GM12878 (cell line): Measurements from ENCODE around the gene NSD2. TPM values are rescaled to one million over a fixed set of nuclear protein-coding genes. Genes with fewer than 3 reads are reported as not detected.

Source experiments
- ATAC-seq: fragments of 200-7000 bp; cut with Tn5 transposase; 3 replicates; pipeline ENCODE4 v1.9.1; 2020; ENCODE audit warnings: mild to moderate bottlenecking, moderate library complexity
- BruUV-seq: library from RNA; stranded (reverse); fragments of 400-500 nt; replicated peaks from 2 replicates; lab custom pipeline; 2021; lab: Mats Ljungman, UMichigan
- CTCF ChIA-PET: fragments of 300-600 bp; sonication (Branson Sonifier 250); formaldehyde crosslinking; extraction: SDS; loops from one replicate; lab custom pipeline; 2021; ENCODE audit warnings: inconsistent platforms; lab: Yijun Ruan, JAX
- POLR2A ChIA-PET: fragments of 350-600 bp; formaldehyde crosslinking; extraction: SDS; loops from one replicate; lab custom pipeline; 2021; ENCODE audit warnings: inconsistent platforms; lab: Charles Lee
- RAD21 ChIA-PET: fragments of 300-600 bp; sonication (Branson Sonifier 250); formaldehyde crosslinking; loops from one replicate; lab custom pipeline; 2023; ENCODE audit warnings: antibody characterized with exemption; ENCODE audit not compliant: unreplicated experiment; lab: Charles Lee
- SMC1A ChIA-PET: fragments of 300-600 bp; sonication (Branson Sonifier 250); formaldehyde crosslinking; loops from one replicate; lab custom pipeline; 2023; ENCODE audit not compliant: unreplicated experiment, uncharacterized antibody; lab: Charles Lee
- DNase-seq: peaks from one replicate; pipeline ENCODE4 v3.0.0-alpha.2; 2011; ENCODE audit warnings: low read depth, low spot score
- FAIRE-seq: peaks from 3 replicates; lab custom pipeline; 2011; peaks lifted over from hg19 to GRCh38; lab: Jason Lieb, UNC
- H2AFZ ChIP-seq: 2 replicates; pipeline ENCODE4 v1.6.0; 2011; ENCODE audit warnings: low read depth, low read length, control low read depth; ENCODE audit not compliant: control insufficient read depth
- H3K27ac ChIP-seq: 2 replicates; pipeline ENCODE4 v1.5.1; 2011; ENCODE audit warnings: control low read depth; ENCODE audit not compliant: control insufficient read depth, insufficient read depth
- H3K27me3 ChIP-seq, 2 experiments: replicated peaks in 1 of 2; 2 replicates each; pipeline versions ENCODE4 v1.6.0 to v1.6.1; 2011; ENCODE audit warnings: low read length in 1 of 2; ENCODE audit not compliant: control insufficient read depth in 2 of 2, insufficient read depth in 2 of 2
- H3K36me3 ChIP-seq, 2 experiments: 2 replicates each; pipeline ENCODE4 v1.5.1; 2011; ENCODE audit warnings: low read length in 1 of 2; ENCODE audit not compliant: control insufficient read depth in 2 of 2, insufficient read depth in 2 of 2
- H3K4me1 ChIP-seq: 2 replicates; pipeline ENCODE4 v1.6.1; 2011; ENCODE audit warnings: mild to moderate bottlenecking, low read length, moderate library complexity, mixed read lengths; ENCODE audit not compliant: control insufficient read depth, insufficient read depth
- H3K4me2 ChIP-seq: 2 replicates; pipeline ENCODE4 v1.6.0; 2011; ENCODE audit warnings: control low read depth; ENCODE audit not compliant: control insufficient read depth, insufficient read depth
- H3K4me3 ChIP-seq: fragments of 200-600 bp; sonication (generic); 2 replicates; pipeline ENCODE4 v1.5.1; 2016
- H3K79me2 ChIP-seq: 2 replicates; pipeline ENCODE4 v1.6.0; 2011; ENCODE audit warnings: low read length; ENCODE audit not compliant: control insufficient read depth, insufficient read depth
- H3K9ac ChIP-seq: 2 replicates; pipeline ENCODE4 v1.8.0; 2011; ENCODE audit warnings: low read length, control low read depth, mixed read lengths; ENCODE audit not compliant: control insufficient read depth, insufficient read depth
- H3K9me3 ChIP-seq: replicated peaks from 3 replicates; pipeline ENCODE4 v1.5.1; 2011; ENCODE audit warnings: mild to moderate bottlenecking, low read length; ENCODE audit not compliant: control insufficient read depth, insufficient read depth
- H4K20me1 ChIP-seq: 2 replicates; pipeline ENCODE4 v1.6.0; 2011; ENCODE audit not compliant: control insufficient read depth, insufficient read depth
- BMI1 ChIP-seq: fragments of 450-650 bp; IDR thresholded peaks from 2 replicates; pipeline ENCODE4 v1.6.1; 2016; ENCODE audit warnings: mild to moderate bottlenecking, moderate library complexity, borderline replicate concordance
- NR2C1 ChIP-seq: fragments of 450-650 bp; IDR thresholded peaks from 2 replicates; pipeline ENCODE4 v1.6.1; 2017; ENCODE audit warnings: antibody characterized with exemption, mild to moderate bottlenecking, moderate library complexity
- SMARCA5 ChIP-seq: fragments of 450-650 bp; IDR thresholded peaks from 2 replicates; pipeline ENCODE4 v1.6.1; 2017; ENCODE audit warnings: mild to moderate bottlenecking
- STAT3 ChIP-seq: IDR thresholded peaks from 2 replicates; pipeline ENCODE4 v1.6.1; 2011; ENCODE audit warnings: low read depth, low read length, improper control_type of control experiment
- ZNF274 ChIP-seq: IDR thresholded peaks from one replicate; pipeline ENCODE4 v1.8.0; 2011; ENCODE audit not compliant: insufficient read length, insufficient read depth
- ZZZ3 ChIP-seq: IDR thresholded peaks from 2 replicates; pipeline ENCODE4 v1.6.1; 2011; ENCODE audit warnings: low read depth; ENCODE audit not compliant: control insufficient read depth, insufficient read length
- WGBS: methylation state at CpG from one replicate; pipeline ENCODE4 v1.1.6; 2016; ENCODE audit warnings: low lambda C conversion rate; ENCODE audit not compliant: insufficient replicate concordance, insufficient coverage; ENCODE audit errors: missing lambda C conversion rate; 5-methylcytosine and 5-hydroxymethylcytosine counted together
- in situ Hi-C: fragments of 300-500 bp; cut with MboI; formaldehyde crosslinking; loops from 9 replicates; pipeline ENCODE4 v1.14.3; 2018; ENCODE audit warnings: mixed read lengths
- intact Hi-C: fragments of 100-400 bp; cut with micrococcal nuclease; formaldehyde crosslinking; loops from one replicate; pipeline ENCODE4 v1.14.2; 2022; ENCODE audit not compliant: unreplicated experiment
- polyA plus RNA-seq, 11 experiments: library from polyadenylated mRNA; depleted of rRNA in 4 of 11; unstranded in 6 of 11; stranded (reverse) in 5 of 11; fragments of >200 nt; fragmentation: Nextera tagmentation in 4 of 11; fragmentation: Illumina TruSeq in 1 of 11; extraction: Ambion mirVana in 4 of 11; extraction: Trizol in 1 of 11; gene quantifications; 1 replicate in 1 of 11; 2 replicates in 10 of 11; pipeline versions ENCODE4 v1.2.1 to v1.2.3, GENCODE V29; 2011 to 2016; ENCODE audit warnings: inconsistent platforms in 2 of 11, missing spikeins in 2 of 11, low read depth in 1 of 11
- total RNA-seq, 4 experiments: library from RNA; depleted of rRNA in 3 of 4; stranded (reverse); fragments of >200 nt in 3 of 4; fragmentation: Illumina TruSeq in 1 of 4; extraction: Trizol in 1 of 4; gene quantifications; 2 replicates each; pipeline versions ENCODE4 v1.2.1 to v1.2.3, GENCODE V29; 2013 to 2021
- TF ChIP-seq, protein P1 (sequence below): fragments of 450-650 bp; IDR thresholded peaks from 2 replicates; pipeline ENCODE4 v1.6.1; 2016; ENCODE audit warnings: mild to moderate bottlenecking
- TF ChIP-seq, protein P2 (sequence below): IDR thresholded peaks from 2 replicates; pipeline ENCODE4 v1.6.1; 2011; ENCODE audit warnings: borderline replicate concordance, low read depth, mild to moderate bottlenecking, moderate library complexity, low read length; ENCODE audit not compliant: insufficient read depth, poor library complexity, severe bottlenecking

The NSD2 gene
- total and polyA plus RNA-seq, 10 of the 15 experiments (the other 5 are each of a cell fraction or from before 2014, with no cell fraction given): 8.6 to 139 (median 67.2) TPM

DNA sequence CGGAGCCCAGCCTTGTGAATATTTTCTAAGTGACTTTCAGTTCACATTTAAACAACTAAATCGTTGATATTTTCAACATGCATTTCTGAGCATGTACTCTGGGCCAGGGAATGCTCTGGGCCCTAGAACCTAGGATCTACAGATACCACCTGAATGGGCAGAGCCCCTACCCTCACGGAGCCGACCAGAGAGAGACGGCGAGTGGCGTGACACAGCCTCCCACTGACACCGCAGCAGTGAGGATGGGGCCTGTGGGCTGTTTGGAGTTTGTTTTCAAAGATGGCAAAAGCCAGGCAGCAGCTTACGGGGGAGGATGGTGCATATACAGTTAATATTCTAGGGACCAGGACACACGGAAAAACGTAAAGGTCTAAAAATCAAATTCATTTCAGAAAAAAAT, 119.9 kb downstream of the NSD2 start:
- no peak overlapping the region for H2AFZ ChIP-seq
- H3K36me3 ChIP-seq: peaks cover 8 to 34% of the 10 kb centered on the region in 2 experiments; a peak in 3 of 4 replicates
- H3K79me2 ChIP-seq: peaks cover 7% of the 10 kb centered on the region
- TF ChIP-seq, protein P1, sequence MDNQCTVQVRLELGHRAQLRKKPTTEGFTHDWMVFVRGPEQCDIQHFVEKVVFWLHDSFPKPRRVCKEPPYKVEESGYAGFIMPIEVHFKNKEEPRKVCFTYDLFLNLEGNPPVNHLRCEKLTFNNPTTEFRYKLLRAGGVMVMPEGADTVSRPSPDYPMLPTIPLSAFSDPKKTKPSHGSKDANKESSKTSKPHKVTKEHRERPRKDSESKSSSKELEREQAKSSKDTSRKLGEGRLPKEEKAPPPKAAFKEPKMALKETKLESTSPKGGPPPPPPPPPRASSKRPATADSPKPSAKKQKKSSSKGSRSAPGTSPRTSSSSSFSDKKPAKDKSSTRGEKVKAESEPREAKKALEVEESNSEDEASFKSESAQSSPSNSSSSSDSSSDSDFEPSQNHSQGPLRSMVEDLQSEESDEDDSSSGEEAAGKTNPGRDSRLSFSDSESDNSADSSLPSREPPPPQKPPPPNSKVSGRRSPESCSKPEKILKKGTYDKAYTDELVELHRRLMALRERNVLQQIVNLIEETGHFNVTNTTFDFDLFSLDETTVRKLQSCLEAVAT: no peak
- TF ChIP-seq SMARCA5: no peak
- no peak for TF ChIP-seq ZZZ3
- TF ChIP-seq NR2C1: no peak
- TF ChIP-seq BMI1: no peak
- no peak for TF ChIP-seq STAT3
- TF ChIP-seq ZNF274: no peak
- TF ChIP-seq, protein P2, sequence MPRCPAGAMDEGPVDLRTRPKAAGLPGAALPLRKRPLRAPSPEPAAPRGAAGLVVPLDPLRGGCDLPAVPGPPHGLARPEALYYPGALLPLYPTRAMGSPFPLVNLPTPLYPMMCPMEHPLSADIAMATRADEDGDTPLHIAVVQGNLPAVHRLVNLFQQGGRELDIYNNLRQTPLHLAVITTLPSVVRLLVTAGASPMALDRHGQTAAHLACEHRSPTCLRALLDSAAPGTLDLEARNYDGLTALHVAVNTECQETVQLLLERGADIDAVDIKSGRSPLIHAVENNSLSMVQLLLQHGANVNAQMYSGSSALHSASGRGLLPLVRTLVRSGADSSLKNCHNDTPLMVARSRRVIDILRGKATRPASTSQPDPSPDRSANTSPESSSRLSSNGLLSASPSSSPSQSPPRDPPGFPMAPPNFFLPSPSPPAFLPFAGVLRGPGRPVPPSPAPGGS: no peak
- ChIA-PET POLR2A (no interaction called here), SMC1A (no interaction called here), CTCF (no interaction called here), RAD21 (no interaction called here)
- no peaks in the 10 kb centered on the region for H4K20me1 ChIP-seq
- H3K4me3 ChIP-seq: no peak overlapping the region
- BruUV-seq: no TSS peak
- WGBS: 94% methylated on average over 11 of the region's 11 CpGs
- no peak overlapping the region for H3K27ac ChIP-seq
- H3K4me2 ChIP-seq: no peak overlapping the region
- no peaks in the 10 kb centered on the region for H3K4me1 ChIP-seq
- no peak for FAIRE-seq
- no peak for DNase-seq
- no peak overlapping the region for H3K9ac ChIP-seq
- ATAC-seq: no peak
- no peaks in the 10 kb centered on the region for H3K9me3 ChIP-seq
- in situ Hi-C loops (no loop called here), intact Hi-C loops (no loop called here)
- no peaks in the 10 kb centered on the region for H3K27me3 ChIP-seq
